ENCODE data around the gene FKBP2.

Gene FKBP2

GRCh38 chr11:64283092-64283491 is 42.2 kb downstream of the FKBP2 start:
- H3K4me3 ChIP-seq (ENCODE audit: low read depth, low read length) = no peak overlapping the region
- TF ChIP-seq CTCF (IDR thresholded peaks at IDR 0.05; ENCODE audit: control insufficient read depth, extremely low read depth, insufficient read depth) = no peak
- DNase-seq (ENCODE audit: low read depth) = no peak

- peak within 1 kb of the TSS; percentile 82 for H3K4me3 ChIP-seq (ENCODE audit: low read depth, low read length)
- no peak for TF ChIP-seq CTCF (IDR thresholded peaks at IDR 0.05; ENCODE audit: control insufficient read depth, extremely low read depth, insufficient read depth)
- DNase-seq (ENCODE audit: low read depth) = peak; percentile 64
Observed at GRCh38 chr11:64284048-64284961, 43.4 kb downstream of the FKBP2 start, which contains the start of gene BAD. Gene BAD, minus strand, starts transcription at chr11:64284665. Its CDS starts 297 bp downstream, at chr11:64284368.

- DNase-seq (ENCODE audit: low read depth) = no peak
- H3K4me3 ChIP-seq (ENCODE audit: low read depth, low read length) = peak within 1 kb of the TSS; percentile 82
- TF ChIP-seq CTCF (IDR thresholded peaks at IDR 0.05; ENCODE audit: control insufficient read depth, extremely low read depth, insufficient read depth) = no peak
Observed at GRCh38 chr11:64284962-64285884, 44.3 kb downstream of the FKBP2 start, which contains the start of gene GPR137. Gene GPR137, plus strand, starts transcription at chr11:64285848. Its CDS starts 677 bp downstream, at chr11:64286525.

GRCh38 chr11:64285885-64286800 is 45.2 kb downstream of the FKBP2 start:
- DNase-seq (ENCODE audit: low read depth) = no peak
- H3K4me3 ChIP-seq (ENCODE audit: low read depth, low read length) = peak overlapping the region; percentile 82
- TF ChIP-seq CTCF (IDR thresholded peaks at IDR 0.05; ENCODE audit: control insufficient read depth, extremely low read depth, insufficient read depth) = peak; percentile 41

- no peak for TF ChIP-seq CTCF (IDR thresholded peaks at IDR 0.05; ENCODE audit: control insufficient read depth, extremely low read depth, insufficient read depth)
- peak overlapping the region; percentile 82; the same call in 1 of the 2 replicates for H3K4me3 ChIP-seq (ENCODE audit: low read depth, low read length)
- DNase-seq (ENCODE audit: low read depth) = no peak
Observed at GRCh38 chr11:64286801-64287159, 45.9 kb downstream of the FKBP2 start.
